PC-3 (cell line): Measurements from ENCODE around the gene ADGRG6. TPM values are rescaled to one million over a fixed set of nuclear protein-coding genes. Genes with fewer than 3 reads are reported as not detected.

Experiments
- ATAC-seq: fragments of 200-7000 bp; cut with Tn5 transposase; 2 replicates; pipeline ENCODE4 v1.9.1; 2020; ENCODE audit warnings: mild to moderate bottlenecking, moderate library complexity
- BruUV-seq: library from RNA; stranded (reverse); fragments of 400-500 nt; replicated peaks from 2 replicates; lab custom pipeline; 2021; lab: Mats Ljungman, UMichigan
- CTCF ChIA-PET: fragments of 300-600 bp; sonication (Branson Sonifier 250); formaldehyde crosslinking; loops from one replicate; lab custom pipeline; 2022; ENCODE audit warnings: antibody characterized with exemption; lab: Charles Lee
- POLR2A ChIA-PET: fragments of 300-600 bp; sonication (Branson Sonifier 250); formaldehyde crosslinking; loops from one replicate; lab custom pipeline; 2022; ENCODE audit warnings: antibody characterized with exemption; ENCODE audit not compliant: unreplicated experiment; lab: Charles Lee
- DNase-seq: peaks from one replicate; pipeline ENCODE4 v3.0.0-alpha.2; 2015
- H2AFZ ChIP-seq: fragments of 300-600 bp; sonication (generic); 2 replicates; pipeline ENCODE4 v1.6.0; 2016; ENCODE audit warnings: antibody characterized with exemption, low read length
- H3F3A ChIP-seq: fragments of 300-600 bp; sonication (generic); one replicate; pipeline ENCODE4 v1.6.0; 2017; ENCODE audit warnings: antibody characterized with exemption, low read length, control low read depth, mild to moderate bottlenecking; ENCODE audit not compliant: unreplicated experiment
- H3K27ac ChIP-seq: fragments of 300-600 bp; sonication (generic); 2 replicates; pipeline ENCODE4 v1.5.1; 2016; ENCODE audit warnings: mild to moderate bottlenecking, low read length
- H3K27me3 ChIP-seq: fragments of 300-600 bp; sonication (generic); 2 replicates; pipeline ENCODE4 v1.6.1; 2016; ENCODE audit warnings: low read length, mixed read lengths
- H3K36me3 ChIP-seq: fragments of 300-600 bp; sonication (generic); 2 replicates; pipeline ENCODE4 v1.6.1; 2016; ENCODE audit warnings: low read depth, mixed run types, low read length, mixed read lengths
- H3K4me1 ChIP-seq: fragments of 300-600 bp; sonication (generic); 2 replicates; pipeline ENCODE4 v1.5.1; 2016; ENCODE audit warnings: low read length; ENCODE audit not compliant: insufficient read depth
- H3K4me2 ChIP-seq: fragments of 300-600 bp; sonication (generic); 2 replicates; pipeline ENCODE4 v1.6.0; 2016; ENCODE audit warnings: low read length
- H3K4me3 ChIP-seq: fragments of 300-600 bp; sonication (generic); 2 replicates; pipeline ENCODE4 v1.5.1; 2016; ENCODE audit warnings: mild to moderate bottlenecking, low read length, mixed read lengths
- H3K79me2 ChIP-seq: fragments of 300-600 bp; sonication (generic); 2 replicates; pipeline ENCODE4 v1.6.1; 2017; ENCODE audit warnings: low read length, mixed read lengths
- H3K9ac ChIP-seq: fragments of 300-600 bp; sonication (generic); 2 replicates; pipeline ENCODE4 v1.6.0; 2016; ENCODE audit warnings: mild to moderate bottlenecking, low read length
- H3K9me2 ChIP-seq: fragments of 300-600 bp; sonication (generic); replicated peaks from 2 replicates; pipeline ENCODE4 v1.6.1; 2016; ENCODE audit warnings: mixed run types, low read length, mixed read lengths
- H3K9me3 ChIP-seq: fragments of 300-600 bp; sonication (generic); 2 replicates; pipeline ENCODE4 v1.6.1; 2016; ENCODE audit warnings: low read length, mixed read lengths
- H4K20me1 ChIP-seq: fragments of 300-600 bp; sonication (generic); 2 replicates; pipeline ENCODE4 v1.6.1; 2016; ENCODE audit warnings: low read length, mixed read lengths
- EZH2 ChIP-seq: fragments of 300-600 bp; sonication (generic); IDR thresholded peaks from one replicate; pipeline ENCODE4 v1.6.1; 2017; ENCODE audit warnings: antibody characterized with exemption, mild to moderate bottlenecking, low read length; ENCODE audit not compliant: unreplicated experiment
- EZH2phosphoT487 ChIP-seq: fragments of 300-600 bp; sonication (generic); IDR thresholded peaks from 2 replicates; pipeline ENCODE4 v1.6.1; 2018; ENCODE audit warnings: mild to moderate bottlenecking, antibody characterized with exemption, low read length, borderline replicate concordance
- intact Hi-C: fragments of 100-400 bp; cut with micrococcal nuclease; formaldehyde crosslinking; loops from 2 replicates; pipeline ENCODE4 v1.9.0; 2023
- total RNA-seq: library from RNA; depleted of rRNA; stranded (reverse); fragments of >200 nt; gene quantifications from 2 replicates; pipeline ENCODE4 v1.2.3, GENCODE V29; 2014
- TF ChIP-seq, protein P1 (sequence below): fragments of 300-600 bp; sonication (generic); conservative IDR thresholded peaks from 2 replicates; pipeline ENCODE4 v1.5.1; 2017; ENCODE audit warnings: antibody characterized with exemption, low read depth, mild to moderate bottlenecking, low read length

The ADGRG6 gene
- total RNA-seq, 1 experiment from 2014 or later = 73.2 TPM

DNA sequence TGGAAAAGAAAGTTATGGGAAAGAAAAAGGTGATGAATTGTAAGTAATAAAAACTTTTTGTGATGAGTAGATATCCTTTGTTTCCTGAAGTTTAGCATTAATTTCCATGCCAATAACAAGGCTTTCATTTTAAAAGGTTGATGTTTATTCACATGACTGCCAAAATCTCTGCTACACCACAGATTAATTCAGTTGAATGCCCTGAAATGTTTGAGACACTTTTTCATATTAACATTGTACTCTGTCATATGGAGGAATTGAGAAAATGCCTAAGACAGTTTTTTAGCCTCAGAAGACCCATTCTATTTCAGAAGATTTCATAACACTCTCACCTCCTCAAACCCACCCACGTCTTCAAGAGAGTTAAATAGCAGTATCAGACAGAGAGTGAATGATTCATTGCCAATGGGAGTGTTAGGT is 115.5 kb downstream of the ADGRG6 start:
- CTCF ChIA-PET = no interaction called here
- Histone ChIP-seq H3K36me3 (peaks cover 46% of the 10 kb centered on the region), H3K27ac (no peak overlapping the region), H3K4me1 (peaks cover 42% of the 10 kb centered on the region), H3K4me2 (no peak overlapping the region), H3K79me2 (no peaks in the 10 kb centered on the region), H3F3A (no peaks in the 10 kb centered on the region), H4K20me1 (no peaks in the 10 kb centered on the region), H3K9me3 (no peaks in the 10 kb centered on the region), H2AFZ (no peak overlapping the region), H3K9me2 (no peaks in the 10 kb centered on the region), H3K9ac (no peak overlapping the region), H3K4me3 (no peak overlapping the region), H3K27me3 (no peaks in the 10 kb centered on the region)
- DNase-seq = no peak
- no TSS peak for BruUV-seq
- no peak for ATAC-seq
- POLR2A ChIA-PET = no interaction called here
- intact Hi-C loops = no loop called here
- no peak for TF ChIP-seq EZH2phosphoT487
- no peak for TF ChIP-seq EZH2
- TF ChIP-seq, protein P1, sequence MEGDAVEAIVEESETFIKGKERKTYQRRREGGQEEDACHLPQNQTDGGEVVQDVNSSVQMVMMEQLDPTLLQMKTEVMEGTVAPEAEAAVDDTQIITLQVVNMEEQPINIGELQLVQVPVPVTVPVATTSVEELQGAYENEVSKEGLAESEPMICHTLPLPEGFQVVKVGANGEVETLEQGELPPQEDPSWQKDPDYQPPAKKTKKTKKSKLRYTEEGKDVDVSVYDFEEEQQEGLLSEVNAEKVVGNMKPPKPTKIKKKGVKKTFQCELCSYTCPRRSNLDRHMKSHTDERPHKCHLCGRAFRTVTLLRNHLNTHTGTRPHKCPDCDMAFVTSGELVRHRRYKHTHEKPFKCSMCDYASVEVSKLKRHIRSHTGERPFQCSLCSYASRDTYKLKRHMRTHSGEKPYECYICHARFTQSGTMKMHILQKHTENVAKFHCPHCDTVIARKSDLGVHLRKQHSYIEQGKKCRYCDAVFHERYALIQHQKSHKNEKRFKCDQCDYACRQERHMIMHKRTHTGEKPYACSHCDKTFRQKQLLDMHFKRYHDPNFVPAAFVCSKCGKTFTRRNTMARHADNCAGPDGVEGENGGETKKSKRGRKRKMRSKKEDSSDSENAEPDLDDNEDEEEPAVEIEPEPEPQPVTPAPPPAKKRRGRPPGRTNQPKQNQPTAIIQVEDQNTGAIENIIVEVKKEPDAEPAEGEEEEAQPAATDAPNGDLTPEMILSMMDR = no peak

DNA sequence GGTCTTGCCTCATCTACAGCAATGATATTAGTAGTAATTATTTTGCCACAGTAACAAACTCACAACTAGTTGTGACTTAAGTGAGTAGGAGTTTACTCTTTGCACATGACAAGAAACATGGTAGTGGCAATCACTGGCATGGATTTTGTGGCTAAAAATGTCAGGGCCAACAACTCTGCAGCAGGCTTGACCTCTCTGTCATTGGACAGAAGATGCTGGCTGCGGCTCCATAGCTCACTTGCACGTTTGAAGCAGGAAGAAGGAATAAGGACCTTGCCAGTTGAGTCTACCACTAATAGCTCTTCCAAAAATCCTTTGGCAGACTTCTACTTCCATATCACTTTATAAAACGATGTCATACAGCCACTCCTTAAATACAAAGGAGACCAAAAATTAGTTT is 117.3 kb downstream of the ADGRG6 start:
- Histone ChIP-seq H3K27ac (no peak overlapping the region), H3K36me3 (peaks cover 44% of the 10 kb centered on the region), H3K9me2 (no peaks in the 10 kb centered on the region), H3K79me2 (no peaks in the 10 kb centered on the region), H3F3A (no peaks in the 10 kb centered on the region), H3K9ac (no peak overlapping the region), H4K20me1 (no peaks in the 10 kb centered on the region), H2AFZ (no peak overlapping the region), H3K27me3 (no peaks in the 10 kb centered on the region), H3K9me3 (no peaks in the 10 kb centered on the region), H3K4me1 (peaks cover 27% of the 10 kb centered on the region), H3K4me3 (no peak overlapping the region), H3K4me2 (no peak overlapping the region)
- POLR2A ChIA-PET = interaction anchor here (0.6 kb wide), 1 partner anchor 15 kb away, joined by 3 read pairs; no protein-coding TSS in a partner anchor
- intact Hi-C loops = no loop called here
- TF ChIP-seq EZH2 = no peak
- TF ChIP-seq EZH2phosphoT487 = no peak
- TF ChIP-seq, protein P1 = no peak
- BruUV-seq = no TSS peak
- ATAC-seq (no peak), DNase-seq (no peak)
- CTCF ChIA-PET = no interaction called here

DNA sequence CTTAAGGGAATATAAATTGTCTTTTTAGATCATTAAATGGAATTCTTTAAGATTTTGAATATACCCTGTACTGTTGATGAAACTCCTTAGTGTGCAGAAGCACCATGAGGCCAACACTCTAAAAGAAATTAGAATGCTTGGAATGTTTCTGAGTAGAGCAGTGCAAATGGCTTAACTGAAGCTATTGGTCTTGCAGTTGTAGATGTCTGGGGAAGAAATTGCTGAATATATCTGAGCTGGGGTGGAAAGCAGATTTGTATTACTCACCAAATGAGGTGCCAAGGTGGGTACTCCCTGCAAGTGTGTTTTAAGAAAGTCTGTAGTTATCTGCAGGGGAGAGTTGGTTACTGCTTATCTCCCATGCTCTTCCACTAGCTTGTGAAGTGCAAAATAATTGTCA is 119.0 kb downstream of the ADGRG6 start:
- peak; percentile 27 for ATAC-seq
- TF ChIP-seq EZH2 = no peak
- TF ChIP-seq EZH2phosphoT487 = no peak
- BruUV-seq = no TSS peak

More for the DNA sequence above, 119.0 kb downstream of the ADGRG6 start:
- Histone ChIP-seq H3K36me3 (peaks cover 49% of the 10 kb centered on the region), H3K9me3 (no peaks in the 10 kb centered on the region), H3K4me2 (peak overlapping the region; percentile 68), H3K27ac (peak overlapping the region; percentile 89), H3K4me1 (peaks cover 18% of the 10 kb centered on the region), H3K9me2 (no peaks in the 10 kb centered on the region), H2AFZ (no peak overlapping the region), H3K27me3 (no peaks in the 10 kb centered on the region), H3F3A (no peaks in the 10 kb centered on the region), H3K4me3 (no peak overlapping the region), H3K79me2 (no peaks in the 10 kb centered on the region), H4K20me1 (no peaks in the 10 kb centered on the region), H3K9ac (no peak overlapping the region)
- POLR2A ChIA-PET = no interaction called here
- CTCF ChIA-PET = no interaction called here
- DNase-seq = no peak
- intact Hi-C loops = no loop called here
